Activated B cell treated with CpG ODN at 0.5 μM for 24 hours (primary cell): ENCODE data around the gene MMEL1. TPM values are rescaled to one million over a fixed set of nuclear protein-coding genes. Genes with fewer than 3 reads are reported as not detected.
A peak's percentile ranks its signal among the peaks of the same experiment; 100 is the strongest.

ENCODE experiments used
- ATAC-seq: fragments of 200-7000 bp; cut with Tn5 transposase; one replicate; pipeline ENCODE4 v1.10.0; 2021; ENCODE audit warnings: low read depth, mild to moderate bottlenecking, moderate library complexity
- CTCF ChIA-PET: fragments of 350-600 bp; sonication (Branson Sonifier 250); formaldehyde crosslinking; loops from one replicate; lab custom pipeline; 2021; ENCODE audit warnings: antibody characterized with exemption; lab: Charles Lee
- POLR2A ChIA-PET: fragments of 350-600 bp; sonication (Branson Sonifier 250); formaldehyde crosslinking; loops from one replicate; lab custom pipeline; 2021; ENCODE audit warnings: antibody characterized with exemption; lab: Charles Lee
- DNase-seq: peaks from one replicate; pipeline ENCODE4 v3.0.0; 2022
- H3K27ac Mint-ChIP-seq: one replicate; pipeline ENCODE4 v1.8.0; 2020; ENCODE audit warnings: mixed read lengths
- H3K27me3 Mint-ChIP-seq: one replicate; pipeline ENCODE4 v1.8.0; 2021; ENCODE audit warnings: mixed read lengths
- H3K36me3 Mint-ChIP-seq: one replicate; pipeline ENCODE4 v1.8.0; 2021; ENCODE audit warnings: low read depth, mixed read lengths
- H3K4me1 Mint-ChIP-seq: one replicate; pipeline ENCODE4 v1.8.0; 2021; ENCODE audit warnings: mixed read lengths
- H3K4me3 Mint-ChIP-seq: one replicate; pipeline ENCODE4 v1.8.0; 2020; ENCODE audit warnings: mild to moderate bottlenecking, mixed read lengths
- H3K9me3 Mint-ChIP-seq: one replicate; pipeline ENCODE4 v1.8.0; 2020; ENCODE audit warnings: mixed read lengths
- intact Hi-C: fragments of 100-400 bp; cut with micrococcal nuclease; formaldehyde crosslinking; loops from one replicate; pipeline ENCODE4 v1.15.1; 2024
- total RNA-seq: library from RNA; stranded (reverse); gene quantifications from 2 replicates; pipeline ENCODE4 v1.2.3, GENCODE V29; 2022
- TF ChIP-seq, protein P1 (sequence below): fragments of 200-600 bp; IDR thresholded peaks from one replicate; pipeline ENCODE4 v1.8.0; 2022; ENCODE audit warnings: antibody characterized with exemption, mild to moderate bottlenecking

MMEL1 gene
- total RNA-seq, 1 donor from 2014 or later = not detected

DNA sequence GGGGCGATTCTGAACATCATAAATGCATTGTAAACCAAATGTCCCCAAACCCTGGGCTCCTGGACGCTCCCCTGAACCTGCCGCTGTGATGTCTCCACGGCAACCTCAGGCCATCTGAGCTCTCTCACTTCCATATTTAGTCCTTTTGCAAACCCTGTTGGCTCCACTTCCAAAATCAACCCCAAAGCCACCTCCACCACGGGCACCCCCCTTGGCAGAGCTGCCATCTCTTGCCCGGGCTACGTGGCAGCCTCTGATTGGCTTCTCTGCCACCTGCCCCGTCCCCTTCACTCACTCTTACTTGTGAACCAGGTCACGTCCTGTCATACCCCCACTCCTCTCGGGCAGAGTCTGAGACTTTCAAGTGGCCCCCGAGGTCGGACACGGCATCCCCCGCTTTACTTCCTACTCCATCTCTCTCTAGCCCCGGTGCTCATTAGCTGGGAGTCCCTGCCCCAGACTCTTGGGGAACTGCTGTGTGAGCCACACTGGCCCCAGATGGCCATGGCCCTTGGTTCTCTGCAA is 30.4 kb downstream of the MMEL1 start:
- Mint-ChIP-seq H3K27ac (no peak overlapping the region), H3K4me1 (no peaks in the 10 kb centered on the region), H3K9me3 (peaks cover 3% of the 10 kb centered on the region), H3K36me3 (no peaks in the 10 kb centered on the region), H3K27me3 (peaks cover 18% of the 10 kb centered on the region), H3K4me3 (no peak overlapping the region)
- ATAC-seq (no peak), DNase-seq (no peak)
- intact Hi-C loops = no loop called here
- POLR2A ChIA-PET = no interaction called here
- CTCF ChIA-PET = no interaction called here
- TF ChIP-seq, protein P1, sequence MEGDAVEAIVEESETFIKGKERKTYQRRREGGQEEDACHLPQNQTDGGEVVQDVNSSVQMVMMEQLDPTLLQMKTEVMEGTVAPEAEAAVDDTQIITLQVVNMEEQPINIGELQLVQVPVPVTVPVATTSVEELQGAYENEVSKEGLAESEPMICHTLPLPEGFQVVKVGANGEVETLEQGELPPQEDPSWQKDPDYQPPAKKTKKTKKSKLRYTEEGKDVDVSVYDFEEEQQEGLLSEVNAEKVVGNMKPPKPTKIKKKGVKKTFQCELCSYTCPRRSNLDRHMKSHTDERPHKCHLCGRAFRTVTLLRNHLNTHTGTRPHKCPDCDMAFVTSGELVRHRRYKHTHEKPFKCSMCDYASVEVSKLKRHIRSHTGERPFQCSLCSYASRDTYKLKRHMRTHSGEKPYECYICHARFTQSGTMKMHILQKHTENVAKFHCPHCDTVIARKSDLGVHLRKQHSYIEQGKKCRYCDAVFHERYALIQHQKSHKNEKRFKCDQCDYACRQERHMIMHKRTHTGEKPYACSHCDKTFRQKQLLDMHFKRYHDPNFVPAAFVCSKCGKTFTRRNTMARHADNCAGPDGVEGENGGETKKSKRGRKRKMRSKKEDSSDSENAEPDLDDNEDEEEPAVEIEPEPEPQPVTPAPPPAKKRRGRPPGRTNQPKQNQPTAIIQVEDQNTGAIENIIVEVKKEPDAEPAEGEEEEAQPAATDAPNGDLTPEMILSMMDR = no peak

DNA sequence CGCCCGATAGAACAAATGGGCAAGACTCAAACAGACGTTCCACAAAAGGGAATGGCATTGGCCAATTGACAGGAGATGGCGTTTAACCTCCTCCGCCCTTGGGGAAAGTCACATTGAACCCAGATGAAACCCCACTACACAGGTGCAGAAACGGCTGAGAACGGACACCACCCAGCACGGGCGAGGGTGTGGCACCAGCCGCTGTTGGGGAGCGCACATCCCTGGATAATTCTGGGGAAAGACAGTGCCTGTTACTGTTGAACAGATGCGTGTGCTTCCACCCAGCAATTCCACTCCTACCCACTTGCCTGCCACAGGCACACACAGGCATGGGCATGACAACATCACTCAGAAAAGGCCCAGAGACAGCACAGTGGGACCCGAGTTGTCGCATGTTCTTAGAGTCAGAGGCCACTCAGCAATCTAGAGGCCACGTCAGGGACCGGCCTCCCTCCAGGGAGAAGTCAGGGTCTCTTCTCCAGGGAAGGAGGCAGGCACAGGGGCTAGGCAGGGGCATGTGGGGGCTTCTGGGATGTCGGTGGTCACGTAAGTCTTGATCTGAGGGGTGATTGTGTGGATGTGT is 31.0 kb downstream of the MMEL1 start:
- H3K27me3 Mint-ChIP-seq = peaks cover 20% of the 10 kb centered on the region
- ChIA-PET CTCF (no interaction called here), POLR2A (no interaction called here)
- no peak overlapping the region for H3K4me3 Mint-ChIP-seq
- DNase-seq (no peak), ATAC-seq (no peak)
- peaks cover 3% of the 10 kb centered on the region for H3K9me3 Mint-ChIP-seq
- H3K4me1 Mint-ChIP-seq = no peaks in the 10 kb centered on the region
- no peak overlapping the region for H3K27ac Mint-ChIP-seq
- TF ChIP-seq, protein P1 = no peak
- intact Hi-C loops = no loop called here
- no peaks in the 10 kb centered on the region for H3K36me3 Mint-ChIP-seq

DNA sequence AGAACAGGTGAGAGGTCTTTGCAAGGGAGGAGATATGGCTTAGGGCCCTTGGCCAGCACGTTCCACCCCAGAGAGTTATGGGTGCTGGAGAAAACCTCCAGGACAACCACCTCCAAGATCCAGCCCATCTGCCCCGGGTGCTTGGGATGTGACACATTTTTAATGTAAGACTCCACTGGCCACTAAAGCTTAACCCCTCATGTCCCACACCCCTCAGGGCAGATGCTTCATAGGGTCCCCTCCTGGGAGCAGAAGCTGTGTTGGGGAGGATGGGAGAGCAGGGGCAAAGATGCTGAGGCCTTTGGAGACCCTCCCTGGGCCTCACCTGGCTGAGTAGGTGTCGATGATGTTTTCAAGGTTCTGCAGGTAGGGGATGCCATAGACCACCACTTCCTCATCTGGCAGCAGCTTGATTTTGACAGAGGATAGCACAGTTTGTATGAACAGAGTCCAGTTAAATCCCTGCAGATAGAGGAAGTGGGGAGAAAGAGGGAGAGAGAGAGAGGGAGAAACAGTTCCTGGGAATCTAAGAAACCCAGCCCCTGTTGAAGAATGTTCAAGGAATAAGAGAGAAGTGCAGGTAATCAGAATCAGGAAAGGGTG is 34.4 kb downstream of the MMEL1 start:
- intact Hi-C loops = no loop called here
- Mint-ChIP-seq H3K4me3 (no peak overlapping the region), H3K9me3 (peaks cover 3% of the 10 kb centered on the region), H3K27ac (no peak overlapping the region), H3K36me3 (no peaks in the 10 kb centered on the region), H3K4me1 (no peaks in the 10 kb centered on the region), H3K27me3 (peaks cover 20% of the 10 kb centered on the region)
- ChIA-PET CTCF (no interaction called here), POLR2A (no interaction called here)
- ATAC-seq (no peak), DNase-seq (no peak)
- TF ChIP-seq, protein P1 = no peak

DNA sequence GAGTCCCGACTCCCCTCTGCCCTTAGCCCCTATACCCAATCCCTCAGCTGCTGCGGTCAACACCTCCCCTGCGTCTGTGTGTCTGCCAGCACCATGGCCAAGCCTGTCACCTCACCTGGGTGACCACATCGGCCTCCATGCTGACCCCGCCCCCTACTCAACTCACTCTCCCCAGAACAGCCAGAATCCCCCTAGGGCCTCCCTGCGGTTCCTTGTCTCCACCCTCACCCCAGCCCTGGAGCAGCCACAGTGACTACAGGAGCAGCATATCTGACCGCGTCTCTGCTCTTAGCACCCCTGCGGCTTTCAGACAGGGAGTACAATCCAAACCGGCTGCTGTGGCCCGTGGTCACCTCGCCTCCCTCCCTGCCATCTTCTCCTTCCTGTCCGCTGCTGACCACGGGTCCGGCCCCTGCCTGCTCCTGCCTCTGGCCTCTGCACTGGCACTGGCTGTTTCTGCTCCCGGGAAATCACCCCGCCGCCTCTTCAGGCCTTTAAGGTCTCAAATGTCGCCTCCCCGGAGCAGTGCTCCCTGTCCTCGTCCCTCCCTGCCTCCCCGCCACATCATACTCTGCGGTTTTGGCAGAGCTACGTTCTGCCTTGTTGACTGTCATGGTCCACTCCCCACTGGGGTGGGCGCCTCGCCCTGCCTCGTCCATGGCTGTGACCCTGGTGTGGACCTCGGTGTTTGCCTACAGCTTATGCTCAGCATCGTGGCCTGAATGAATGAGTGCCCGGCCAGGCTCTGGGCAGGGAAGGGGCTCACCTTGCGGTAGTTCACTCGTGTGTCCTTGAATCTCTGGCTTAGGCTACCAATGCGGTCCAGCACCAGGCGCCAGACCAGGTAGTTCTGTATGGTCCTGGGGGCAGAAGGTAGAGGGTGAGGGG is 35.1 kb downstream of the MMEL1 start:
- no peaks in the 10 kb centered on the region for H3K36me3 Mint-ChIP-seq
- TF ChIP-seq, protein P1 = no peak
- H3K27me3 Mint-ChIP-seq = peaks cover 18% of the 10 kb centered on the region
- no peak overlapping the region for H3K4me3 Mint-ChIP-seq
- H3K4me1 Mint-ChIP-seq = no peaks in the 10 kb centered on the region
- intact Hi-C loops = no loop called here
- no peak overlapping the region for H3K27ac Mint-ChIP-seq
- DNase-seq (peak; percentile 13), ATAC-seq (no peak)
- CTCF ChIA-PET = no interaction called here
- peaks cover 3% of the 10 kb centered on the region for H3K9me3 Mint-ChIP-seq
- POLR2A ChIA-PET = no interaction called here
